PFSK-1 (cell line): ENCODE data around the gene IGFBP1.

Source experiments
- POLR2AphosphoS5 ChIP-seq: IDR thresholded peaks from 2 replicates; pipeline ENCODE4 v1.6.1; 2012; ENCODE audit warnings: low read depth, mild to moderate bottlenecking, control low read depth, low read length, moderate library complexity
- SIN3A ChIP-seq: IDR thresholded peaks from 2 replicates; pipeline ENCODE4 v1.6.1; 2012; ENCODE audit warnings: mild to moderate bottlenecking, low read length, moderate library complexity, borderline replicate concordance; ENCODE audit not compliant: insufficient read depth
- TF ChIP-seq, protein P1 (sequence below), 2 experiments: IDR thresholded peaks; 2 replicates each; pipeline versions ENCODE4 v1.6.1 to v1.8.0; 2011 to 2012; ENCODE audit warnings: low read depth in 2 of 2, low read length in 2 of 2, control low read depth in 1 of 2, inconsistent platforms in 1 of 2, mild to moderate bottlenecking in 1 of 2, moderate library complexity in 1 of 2; ENCODE audit not compliant: insufficient read depth in 1 of 2

DNA sequence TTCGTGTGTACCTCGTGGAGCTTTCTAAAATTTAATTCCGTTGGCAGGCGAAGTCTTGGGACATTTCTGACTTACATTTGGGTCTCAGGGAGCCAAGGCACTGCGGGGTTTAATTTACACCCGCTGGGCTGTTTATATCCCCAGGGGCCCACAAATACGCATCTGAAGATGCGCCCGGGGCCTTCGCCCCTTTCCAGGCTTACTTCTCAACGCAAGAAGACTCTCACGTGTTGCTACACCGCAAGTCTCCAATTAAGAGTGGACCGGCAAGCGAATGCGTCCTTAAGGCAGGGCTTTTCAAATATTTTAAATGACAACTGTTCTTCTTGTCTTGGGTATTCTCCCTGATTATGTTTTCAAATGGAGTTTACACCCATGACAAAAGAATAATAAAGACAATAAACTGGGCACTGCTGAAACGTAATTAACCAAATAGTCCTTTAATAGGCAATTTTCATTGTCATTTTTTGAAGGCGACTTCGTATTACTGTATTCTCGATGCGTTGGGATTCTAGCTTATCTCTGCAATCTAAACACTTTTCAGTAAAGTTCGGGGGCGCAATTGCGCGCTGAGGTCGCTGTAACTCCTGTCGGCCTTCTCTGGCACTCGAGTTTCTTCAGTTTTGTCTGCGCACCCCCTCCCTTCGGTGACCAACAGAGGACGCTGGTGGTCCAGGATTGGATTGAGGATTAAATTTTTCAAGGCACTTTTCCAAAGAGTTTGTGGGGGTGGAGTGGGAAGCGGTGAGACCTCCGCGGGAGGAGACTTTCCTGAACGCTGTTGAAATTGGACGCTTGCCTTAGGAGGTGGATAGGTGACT is 33.6 kb downstream of the IGFBP1 start:
- TF ChIP-seq POLR2AphosphoS5 = no peak
- TF ChIP-seq, protein P1, sequence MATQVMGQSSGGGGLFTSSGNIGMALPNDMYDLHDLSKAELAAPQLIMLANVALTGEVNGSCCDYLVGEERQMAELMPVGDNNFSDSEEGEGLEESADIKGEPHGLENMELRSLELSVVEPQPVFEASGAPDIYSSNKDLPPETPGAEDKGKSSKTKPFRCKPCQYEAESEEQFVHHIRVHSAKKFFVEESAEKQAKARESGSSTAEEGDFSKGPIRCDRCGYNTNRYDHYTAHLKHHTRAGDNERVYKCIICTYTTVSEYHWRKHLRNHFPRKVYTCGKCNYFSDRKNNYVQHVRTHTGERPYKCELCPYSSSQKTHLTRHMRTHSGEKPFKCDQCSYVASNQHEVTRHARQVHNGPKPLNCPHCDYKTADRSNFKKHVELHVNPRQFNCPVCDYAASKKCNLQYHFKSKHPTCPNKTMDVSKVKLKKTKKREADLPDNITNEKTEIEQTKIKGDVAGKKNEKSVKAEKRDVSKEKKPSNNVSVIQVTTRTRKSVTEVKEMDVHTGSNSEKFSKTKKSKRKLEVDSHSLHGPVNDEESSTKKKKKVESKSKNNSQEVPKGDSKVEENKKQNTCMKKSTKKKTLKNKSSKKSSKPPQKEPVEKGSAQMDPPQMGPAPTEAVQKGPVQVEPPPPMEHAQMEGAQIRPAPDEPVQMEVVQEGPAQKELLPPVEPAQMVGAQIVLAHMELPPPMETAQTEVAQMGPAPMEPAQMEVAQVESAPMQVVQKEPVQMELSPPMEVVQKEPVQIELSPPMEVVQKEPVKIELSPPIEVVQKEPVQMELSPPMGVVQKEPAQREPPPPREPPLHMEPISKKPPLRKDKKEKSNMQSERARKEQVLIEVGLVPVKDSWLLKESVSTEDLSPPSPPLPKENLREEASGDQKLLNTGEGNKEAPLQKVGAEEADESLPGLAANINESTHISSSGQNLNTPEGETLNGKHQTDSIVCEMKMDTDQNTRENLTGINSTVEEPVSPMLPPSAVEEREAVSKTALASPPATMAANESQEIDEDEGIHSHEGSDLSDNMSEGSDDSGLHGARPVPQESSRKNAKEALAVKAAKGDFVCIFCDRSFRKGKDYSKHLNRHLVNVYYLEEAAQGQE (IDR thresholded peaks at IDR 0.05; ENCODE audit: insufficient read depth in 1 of 2, low read depth in 2 of 2, low read length in 2 of 2) = no peak
- TF ChIP-seq SIN3A = no peak
